Osteoblast (primary cell): Measurements from ENCODE around the gene PLEKHM1. TPM values are rescaled to one million over a fixed set of nuclear protein-coding genes. Genes with fewer than 3 reads are reported as not detected.

ENCODE experiments used
- DNase-seq: peaks from one replicate; pipeline ENCODE4 v3.0.0; 2011; ENCODE audit warnings: low spot score, mixed read lengths; ENCODE audit not compliant: insufficient read length; ENCODE audit errors: missing footprints
- H2AFZ ChIP-seq: 2 replicates; pipeline ENCODE4 v1.6.0; 2011; ENCODE audit warnings: mild to moderate bottlenecking, low read length
- H3K27ac ChIP-seq: 2 replicates; pipeline ENCODE4 v1.5.1; 2011; ENCODE audit warnings: mild to moderate bottlenecking, low read depth, low read length, moderate library complexity
- H3K27me3 ChIP-seq: 2 replicates; pipeline ENCODE4 v1.6.0; 2012; ENCODE audit warnings: mild to moderate bottlenecking, control low read depth, inconsistent platforms, low read length, moderate library complexity; ENCODE audit not compliant: insufficient read depth
- H3K36me3 ChIP-seq: 2 replicates; pipeline ENCODE4 v1.5.1; 2011; ENCODE audit warnings: mild to moderate bottlenecking, low read length, control low read depth, moderate library complexity; ENCODE audit not compliant: insufficient read depth
- H3K4me1 ChIP-seq: 2 replicates; pipeline ENCODE4 v1.5.1; 2011; ENCODE audit warnings: mild to moderate bottlenecking, low read length, control low read depth, moderate library complexity; ENCODE audit not compliant: insufficient read depth
- H3K4me2 ChIP-seq: 2 replicates; pipeline ENCODE4 v1.6.0; 2011; ENCODE audit warnings: mild to moderate bottlenecking, low read length; ENCODE audit not compliant: insufficient read depth
- H3K4me3 ChIP-seq: fragments of 200-600 bp; sonication (generic); 3 replicates; pipeline ENCODE4 v1.5.1; 2012; ENCODE audit warnings: mild to moderate bottlenecking, low read length, inconsistent platforms; ENCODE audit not compliant: insufficient read depth
- H3K79me2 ChIP-seq: 2 replicates; pipeline ENCODE4 v1.6.0; 2012; ENCODE audit warnings: mild to moderate bottlenecking, low read length, control low read depth, inconsistent platforms; ENCODE audit not compliant: insufficient read depth
- H3K9me3 ChIP-seq: 2 replicates; pipeline ENCODE4 v1.5.1; 2011; ENCODE audit warnings: low read depth, low read length, control low read depth
- H4K20me1 ChIP-seq: 2 replicates; pipeline ENCODE4 v1.6.0; 2012; ENCODE audit warnings: mild to moderate bottlenecking, low read length, control low read depth; ENCODE audit not compliant: insufficient read depth
- total RNA-seq: library from RNA; depleted of rRNA; stranded (reverse); fragments of >200 nt; gene quantifications from 2 replicates; pipeline ENCODE4 v1.2.3, GENCODE V29; 2012
- TF ChIP-seq, protein P1 (sequence below): IDR thresholded peaks from 2 replicates; pipeline ENCODE4 v1.5.1; 2011; ENCODE audit warnings: mild to moderate bottlenecking, low read depth, low read length, moderate library complexity; ENCODE audit errors: extremely low read depth

PLEKHM1 gene
- total RNA-seq, 1 donor = 30.8 TPM

- Histone ChIP-seq H3K36me3 (no peaks in the 10 kb centered on the region), H3K79me2 (no peaks in the 10 kb centered on the region), H2AFZ (no peak overlapping the region), H3K27ac (no peak overlapping the region), H3K27me3 (peaks cover 7% of the 10 kb centered on the region), H3K4me1 (no peaks in the 10 kb centered on the region), H3K4me3 (no peak overlapping the region), H3K4me2 (no peak overlapping the region), H3K9me3 (no peaks in the 10 kb centered on the region), H4K20me1 (no peaks in the 10 kb centered on the region)
- TF ChIP-seq, protein P1, sequence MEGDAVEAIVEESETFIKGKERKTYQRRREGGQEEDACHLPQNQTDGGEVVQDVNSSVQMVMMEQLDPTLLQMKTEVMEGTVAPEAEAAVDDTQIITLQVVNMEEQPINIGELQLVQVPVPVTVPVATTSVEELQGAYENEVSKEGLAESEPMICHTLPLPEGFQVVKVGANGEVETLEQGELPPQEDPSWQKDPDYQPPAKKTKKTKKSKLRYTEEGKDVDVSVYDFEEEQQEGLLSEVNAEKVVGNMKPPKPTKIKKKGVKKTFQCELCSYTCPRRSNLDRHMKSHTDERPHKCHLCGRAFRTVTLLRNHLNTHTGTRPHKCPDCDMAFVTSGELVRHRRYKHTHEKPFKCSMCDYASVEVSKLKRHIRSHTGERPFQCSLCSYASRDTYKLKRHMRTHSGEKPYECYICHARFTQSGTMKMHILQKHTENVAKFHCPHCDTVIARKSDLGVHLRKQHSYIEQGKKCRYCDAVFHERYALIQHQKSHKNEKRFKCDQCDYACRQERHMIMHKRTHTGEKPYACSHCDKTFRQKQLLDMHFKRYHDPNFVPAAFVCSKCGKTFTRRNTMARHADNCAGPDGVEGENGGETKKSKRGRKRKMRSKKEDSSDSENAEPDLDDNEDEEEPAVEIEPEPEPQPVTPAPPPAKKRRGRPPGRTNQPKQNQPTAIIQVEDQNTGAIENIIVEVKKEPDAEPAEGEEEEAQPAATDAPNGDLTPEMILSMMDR = no peak
- DNase-seq = peak; percentile 71
Observed at GRCh38 chr17:45411348-45412105, 79.0 kb downstream of the PLEKHM1 start.

GRCh38 chr17:45410144-45411091, 80.1 kb downstream of the PLEKHM1 start:
- H3K4me1 ChIP-seq = peaks cover 3% of the 10 kb centered on the region
- no peaks in the 10 kb centered on the region for H3K9me3 ChIP-seq
- H3K36me3 ChIP-seq = no peaks in the 10 kb centered on the region
- peak; percentile 73 for DNase-seq
- H3K4me3 ChIP-seq = no peak overlapping the region
- H3K79me2 ChIP-seq = no peaks in the 10 kb centered on the region
- H3K27ac ChIP-seq = no peak overlapping the region
- no peaks in the 10 kb centered on the region for H4K20me1 ChIP-seq
- TF ChIP-seq, protein P1 = no peak
- H2AFZ ChIP-seq = no peak overlapping the region
- H3K27me3 ChIP-seq = peaks cover 13% of the 10 kb centered on the region
- H3K4me2 ChIP-seq = no peak overlapping the region

- peak; percentile 89 for DNase-seq
- Histone ChIP-seq H3K27me3 (peaks cover 13% of the 10 kb centered on the region), H3K4me3 (no peak overlapping the region), H3K9me3 (no peaks in the 10 kb centered on the region), H3K27ac (no peak overlapping the region), H2AFZ (no peak overlapping the region), H3K4me1 (peaks cover 3% of the 10 kb centered on the region), H4K20me1 (no peaks in the 10 kb centered on the region), H3K36me3 (no peaks in the 10 kb centered on the region), H3K79me2 (no peaks in the 10 kb centered on the region), H3K4me2 (no peak overlapping the region)
- TF ChIP-seq, protein P1 = no peak
Observed at GRCh38 chr17:45409659-45410076, 80.9 kb downstream of the PLEKHM1 start.
